GM20000 (cell line): ENCODE data around the gene REC8.

ENCODE experiments used
- DNase-seq: peaks from one replicate; pipeline ENCODE4 v3.0.0; 2012; ENCODE audit warnings: low spot score
- CTCF ChIP-seq: IDR thresholded peaks from 2 replicates; pipeline ENCODE4 v1.5.1; 2012; ENCODE audit warnings: mild to moderate bottlenecking, control low read depth; ENCODE audit errors: extremely low read depth, missing control alignments

REC8 gene

GRCh38 chr14:24129410-24129998 is 42.4 kb upstream of the REC8 start:
- no peak for DNase-seq
- TF ChIP-seq CTCF, result no peak

GRCh38 chr14:24130380-24130716 is 41.5 kb upstream of the REC8 start, which contains the start of gene FITM1:
Gene FITM1, plus strand, starts transcription at chr14:24130659. Its CDS starts 905 bp downstream, at chr14:24131564.
- no peak for DNase-seq
- TF ChIP-seq CTCF, result no peak

GRCh38 chr14:24130717-24131548 is 40.9 kb upstream of the REC8 start:
- TF ChIP-seq CTCF, result no peak
- DNase-seq, result no peak

GRCh38 chr14:24131549-24131966 is 40.3 kb upstream of the REC8 start:
- no peak for TF ChIP-seq CTCF
- DNase-seq, result no peak

GRCh38 chr14:24132061-24132685 is 39.7 kb upstream of the REC8 start:
- TF ChIP-seq CTCF, result no peak

GRCh38 chr14:24132976-24133375 is 38.9 kb upstream of the REC8 start:
- TF ChIP-seq CTCF, result no peak
- no peak for DNase-seq

More at GRCh38 chr14:24132061-24132685, 39.7 kb upstream of the REC8 start:
- no peak for DNase-seq

- no peak for DNase-seq
- no peak for TF ChIP-seq CTCF
These were observed 38.1 kb upstream of the REC8 start for GRCh38 chr14:24133735-24134134.
